ENCODE data around the gene TNFAIP8L1. TPM values are rescaled to one million over a fixed set of nuclear protein-coding genes. Genes with fewer than 3 reads are reported as not detected.

TNFAIP8L1 gene
- total and polyA plus RNA-seq, 2 of the 8 experiments (the other 6 are each of a cell fraction or from before 2014, with no cell fraction given), result 3.2 to 6.1 TPM

- TF ChIP-seq CHD7 (IDR thresholded peaks at IDR 0.05; ENCODE audit: insufficient replicate concordance, low read length), result no peak
Measured at GRCh38 chr19:4673216-4673615, 33.9 kb downstream of the TNFAIP8L1 start (continued).
